ENCODE results near the gene MTM1. TPM values are rescaled to one million over a fixed set of nuclear protein-coding genes. Genes with fewer than 3 reads are reported as not detected.

MTM1 gene
- total and polyA plus RNA-seq, 9 of the 15 experiments (the other 6 are each of a cell fraction or from before 2014, with no cell fraction given) = 5.6 to 13.3 (median 9.5) TPM

GRCh38 chrX:150537851-150538250 is 30.6 kb upstream of the MTM1 start (continued):
- TF ChIP-seq PREB (CRISPR knock-in tag; IDR thresholded peaks at IDR 0.05) (no peak), BACH1 (tag; IDR thresholded peaks at IDR 0.05) (no peak), FOXP1 (CRISPR knock-in tag; IDR thresholded peaks at IDR 0.05) (no peak), COPS2 (conservative IDR thresholded peaks at IDR 0.05) (no peak), HDAC1 (IDR thresholded peaks at IDR 0.05) (no peak), PTRF (tag; IDR thresholded peaks at IDR 0.05) (no peak)
- TF ChIP-seq, protein P1, sequence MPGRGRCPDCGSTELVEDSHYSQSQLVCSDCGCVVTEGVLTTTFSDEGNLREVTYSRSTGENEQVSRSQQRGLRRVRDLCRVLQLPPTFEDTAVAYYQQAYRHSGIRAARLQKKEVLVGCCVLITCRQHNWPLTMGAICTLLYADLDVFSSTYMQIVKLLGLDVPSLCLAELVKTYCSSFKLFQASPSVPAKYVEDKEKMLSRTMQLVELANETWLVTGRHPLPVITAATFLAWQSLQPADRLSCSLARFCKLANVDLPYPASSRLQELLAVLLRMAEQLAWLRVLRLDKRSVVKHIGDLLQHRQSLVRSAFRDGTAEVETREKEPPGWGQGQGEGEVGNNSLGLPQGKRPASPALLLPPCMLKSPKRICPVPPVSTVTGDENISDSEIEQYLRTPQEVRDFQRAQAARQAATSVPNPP (IDR thresholded peaks at IDR 0.05; ENCODE audit: borderline replicate concordance, insufficient read depth, insufficient read length) = no peak

DNA sequence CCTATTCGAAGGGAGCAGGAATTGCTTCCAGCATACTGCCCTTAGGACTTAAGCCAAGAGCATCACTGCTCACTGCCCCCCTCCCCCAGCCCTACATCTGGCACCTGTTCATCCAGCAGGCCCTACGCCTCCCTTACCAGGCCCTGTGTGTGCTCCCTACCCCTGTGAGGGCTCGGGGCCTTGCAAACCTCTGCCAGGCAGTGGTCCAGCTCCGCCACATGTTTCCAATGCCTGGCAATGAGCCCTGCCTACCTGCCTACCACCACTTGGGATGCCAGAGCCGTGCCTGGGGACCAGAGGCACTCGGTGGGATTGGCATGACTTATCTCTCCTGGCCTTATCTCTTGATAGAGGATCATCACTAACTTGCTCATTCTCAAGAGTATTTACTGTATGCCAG is 27.5 kb upstream of the MTM1 start:
- ChIA-PET POLR2A (no interaction called here), CTCF (ENCODE audit: low intra/inter-chr PET ratio) (no interaction called here)
- FAIRE-seq (no peak), ATAC-seq (no peak), DNase-seq (ENCODE audit: extremely low read depth in 1 of 4, low spot score in 3 of 4) (no peak)
- in situ Hi-C loops (cut with MboI) = no loop called here
- TF ChIP-seq, protein P2, sequence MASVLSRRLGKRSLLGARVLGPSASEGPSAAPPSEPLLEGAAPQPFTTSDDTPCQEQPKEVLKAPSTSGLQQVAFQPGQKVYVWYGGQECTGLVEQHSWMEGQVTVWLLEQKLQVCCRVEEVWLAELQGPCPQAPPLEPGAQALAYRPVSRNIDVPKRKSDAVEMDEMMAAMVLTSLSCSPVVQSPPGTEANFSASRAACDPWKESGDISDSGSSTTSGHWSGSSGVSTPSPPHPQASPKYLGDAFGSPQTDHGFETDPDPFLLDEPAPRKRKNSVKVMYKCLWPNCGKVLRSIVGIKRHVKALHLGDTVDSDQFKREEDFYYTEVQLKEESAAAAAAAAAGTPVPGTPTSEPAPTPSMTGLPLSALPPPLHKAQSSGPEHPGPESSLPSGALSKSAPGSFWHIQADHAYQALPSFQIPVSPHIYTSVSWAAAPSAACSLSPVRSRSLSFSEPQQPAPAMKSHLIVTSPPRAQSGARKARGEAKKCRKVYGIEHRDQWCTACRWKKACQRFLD (CRISPR knock-in tag; IDR thresholded peaks at IDR 0.05) = no peak
- no peaks in the 10 kb centered on the region for H3K36me3 ChIP-seq (ENCODE audit: control insufficient read depth, insufficient read depth, low read length)
- no peaks in the 10 kb centered on the region for H4K20me1 ChIP-seq (replicated peaks; ENCODE audit: control insufficient read depth, insufficient read depth, low read length)
- H3K9me3 ChIP-seq (replicated peaks; ENCODE audit: control insufficient read depth, insufficient read depth, low read depth, low read length) = no peaks in the 10 kb centered on the region
- no peak overlapping the region for H3K9ac ChIP-seq (ENCODE audit: insufficient read depth in 1 of 2, low read depth in 2 of 2, low read length in 2 of 2)
- no TSS peak for BruUV-seq (replicated peaks)
- H3K27me3 ChIP-seq (ENCODE audit: control insufficient read depth in 2 of 2, insufficient read depth in 2 of 2, low read length in 2 of 2) = no peaks in the 10 kb centered on the region; a peak in 2 of 5 replicates
- no peak overlapping the region for H3K27ac ChIP-seq (ENCODE audit: extremely low read depth, low read depth, low read length)
- 0% methylated on average over 4 of the region's 6 CpGs for WGBS (ENCODE audit: insufficient coverage, low coverage, missing lambda C conversion rate)
- no peak overlapping the region for H3K4me3 ChIP-seq
- intact Hi-C loops (cut with micrococcal nuclease) = loop anchor here (5.0 kb wide), 1 partner anchor 46 kb away; no protein-coding TSS in a partner anchor
- H3K4me1 ChIP-seq (replicated peaks in 1 of 2; ENCODE audit: control insufficient read depth in 2 of 2, insufficient read depth in 2 of 2, low read length in 2 of 2) = no peaks in the 10 kb centered on the region
- no peak overlapping the region for H3K4me2 ChIP-seq (ENCODE audit: insufficient read depth, low read length)
- H3K79me2 ChIP-seq (ENCODE audit: control insufficient read depth, insufficient read depth, low read length) = no peaks in the 10 kb centered on the region
- no peaks in the 10 kb centered on the region for H3K9me1 ChIP-seq (ENCODE audit: control insufficient read depth, insufficient read depth, low read length)
- H2AFZ ChIP-seq (ENCODE audit: low read depth, low read length) = no peak overlapping the region
